ENCODE measurements around the gene TMEM254.
A peak's percentile ranks its signal among the peaks of the same experiment; 100 is the strongest.
"Not testable (repeated sequence)": the region's sequence is repeated elsewhere in the genome, so short reads cannot be mapped to it uniquely, and the experiment has no call there.

Gene TMEM254, protein sequence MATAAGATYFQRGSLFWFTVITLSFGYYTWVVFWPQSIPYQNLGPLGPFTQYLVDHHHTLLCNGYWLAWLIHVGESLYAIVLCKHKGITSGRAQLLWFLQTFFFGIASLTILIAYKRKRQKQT

GRCh38 chr10:80078448-80079311 lies at the start of gene TMEM254:
TMEM254 (plus strand) TSS chr10:80078665; CDS start chr10:80078700, 35 bp downstream.
- peak; percentile 75 for DNase-seq

- peak; percentile 30 for DNase-seq
Measured at GRCh38 chr10:80029205-80029604, 49.3 kb upstream of the TMEM254 start.

GRCh38 chr10:80029865-80030264 lies 48.6 kb upstream of the TMEM254 start:
- not testable (repeated sequence) for DNase-seq

GRCh38 chr10:80032503-80032902 lies 46.0 kb upstream of the TMEM254 start:
- DNase-seq, result no peak

DNA sequence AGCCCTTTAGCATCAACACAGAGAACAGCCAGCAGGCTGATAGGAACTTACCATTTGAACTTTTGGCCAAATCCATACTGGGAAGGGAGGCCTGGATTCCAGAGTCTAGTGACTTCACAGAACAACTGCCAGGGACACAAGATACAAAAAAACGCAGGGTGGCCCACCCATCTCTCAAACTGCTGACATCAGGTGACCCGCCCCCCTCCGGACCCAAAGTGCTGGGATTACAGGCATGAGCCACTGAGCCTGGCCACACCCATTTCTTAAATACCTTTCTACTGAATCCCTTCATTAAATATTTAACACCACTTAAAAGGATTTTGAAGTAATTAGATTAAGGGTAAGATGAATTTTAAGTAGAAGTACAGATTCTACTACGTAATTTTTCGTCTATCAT lies 43.7 kb upstream of the TMEM254 start:
- not testable (repeated sequence) for DNase-seq

GRCh38 chr10:80035430-80035829 lies 43.0 kb upstream of the TMEM254 start:
- DNase-seq, result not testable (repeated sequence)

DNA sequence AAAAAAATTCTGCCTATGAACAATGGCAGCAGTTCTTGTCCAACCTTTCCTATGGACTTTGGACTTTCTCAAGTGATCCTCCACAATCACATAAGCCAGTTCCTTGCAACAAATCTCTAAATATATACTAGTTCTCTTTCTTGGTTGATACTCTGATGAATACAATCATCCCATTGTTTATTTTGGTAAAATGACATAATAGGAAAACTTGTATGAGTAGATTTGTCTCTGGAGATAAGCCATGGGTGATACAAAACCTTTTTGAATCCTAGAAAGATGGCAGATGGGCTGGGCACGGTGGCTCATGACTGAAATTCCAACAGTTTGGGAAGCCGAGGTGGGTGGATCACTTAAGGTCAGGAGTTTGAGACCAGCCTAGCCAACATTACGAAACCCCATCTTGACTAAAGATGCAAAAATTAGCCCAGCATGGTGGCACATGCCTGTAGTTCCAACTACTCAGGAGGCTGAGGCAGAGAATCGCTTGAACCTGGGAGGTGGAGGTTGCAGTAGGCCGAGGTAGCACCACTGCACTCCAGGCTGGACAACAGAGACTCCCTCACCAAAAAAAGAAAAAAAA lies 41.5 kb upstream of the TMEM254 start:
- DNase-seq, result not testable (repeated sequence)

DNA sequence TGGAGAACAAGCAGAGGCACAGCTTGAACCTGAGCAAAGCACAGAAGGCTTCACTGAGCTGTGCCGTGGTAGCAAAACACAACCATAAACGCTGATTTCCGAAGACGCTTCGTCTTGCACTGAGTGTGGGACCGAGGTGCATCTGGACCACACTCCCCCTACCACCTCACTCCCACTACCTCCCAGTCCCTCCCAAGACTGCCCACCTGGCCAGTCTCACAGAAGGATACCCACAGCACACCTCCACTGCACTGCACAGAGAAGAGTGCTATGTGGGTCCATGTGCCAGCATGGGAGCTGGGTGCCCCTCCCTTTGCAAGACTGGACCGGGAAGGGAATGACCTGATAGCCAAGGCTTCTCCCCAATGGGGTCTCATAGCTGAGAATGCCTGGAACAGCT lies 40.2 kb upstream of the TMEM254 start:
- not testable (repeated sequence) for DNase-seq

DNA sequence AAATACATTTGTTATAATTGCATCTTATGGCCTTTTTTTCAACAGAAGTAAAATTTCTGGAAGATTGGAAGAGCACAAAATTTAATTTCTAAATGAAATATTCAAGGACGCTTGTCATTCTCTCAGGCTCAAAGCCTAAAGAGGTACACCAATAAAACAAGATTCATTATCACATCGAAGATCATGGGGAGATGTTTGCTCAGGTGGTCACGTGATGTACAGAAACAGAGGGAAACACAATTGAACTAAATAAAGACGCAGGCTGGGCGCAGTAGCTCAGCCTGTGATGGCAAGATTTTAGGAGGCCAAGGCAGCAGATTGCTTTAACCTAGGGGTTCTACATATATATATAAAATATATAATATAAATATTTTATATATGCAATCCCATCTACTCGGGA lies 37.3 kb upstream of the TMEM254 start:
- DNase-seq, result no peak

DNA sequence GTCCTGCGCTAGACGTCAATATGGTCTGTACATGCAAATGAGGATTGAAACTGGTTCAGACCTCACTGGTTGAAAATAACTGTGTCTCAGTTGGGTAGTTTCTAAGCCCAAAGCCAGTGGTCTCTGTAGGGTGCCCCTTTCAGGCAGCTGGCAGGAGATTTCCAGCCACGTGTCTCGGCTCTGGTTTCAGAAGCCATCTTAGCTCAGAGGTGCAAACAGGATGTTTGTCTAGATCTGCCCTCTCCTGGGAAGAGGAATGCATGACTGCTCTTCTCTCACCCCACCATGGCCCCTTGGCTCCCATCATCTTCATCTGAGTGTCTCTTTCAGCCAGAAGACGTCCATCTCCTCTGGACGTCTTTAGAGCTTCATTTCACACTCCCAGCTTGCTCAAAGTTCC lies 33.5 kb upstream of the TMEM254 start:
- not testable (repeated sequence) for DNase-seq

GRCh38 chr10:80046629-80047441 lies 31.6 kb upstream of the TMEM254 start:
- DNase-seq, result peak; percentile 30

DNA sequence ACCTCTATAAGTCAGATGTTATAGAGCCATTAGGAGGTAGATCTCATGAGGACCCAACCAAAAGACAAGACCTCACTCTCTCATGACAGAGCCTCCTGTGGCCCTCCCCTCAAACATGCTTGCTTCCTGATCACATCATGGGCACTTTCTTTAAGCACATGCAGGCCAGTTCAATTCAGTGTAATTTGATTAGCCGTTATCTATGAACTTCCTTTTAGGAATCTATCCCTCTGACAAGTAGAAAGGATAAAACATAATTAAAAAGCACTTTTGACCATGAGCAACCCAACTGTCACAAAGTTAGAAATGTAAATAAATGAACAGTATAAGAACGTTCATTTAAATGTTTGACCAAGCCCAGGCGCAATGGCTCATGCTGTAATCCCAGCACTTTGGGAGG lies 27.7 kb upstream of the TMEM254 start:
- DNase-seq, result no peak

DNA sequence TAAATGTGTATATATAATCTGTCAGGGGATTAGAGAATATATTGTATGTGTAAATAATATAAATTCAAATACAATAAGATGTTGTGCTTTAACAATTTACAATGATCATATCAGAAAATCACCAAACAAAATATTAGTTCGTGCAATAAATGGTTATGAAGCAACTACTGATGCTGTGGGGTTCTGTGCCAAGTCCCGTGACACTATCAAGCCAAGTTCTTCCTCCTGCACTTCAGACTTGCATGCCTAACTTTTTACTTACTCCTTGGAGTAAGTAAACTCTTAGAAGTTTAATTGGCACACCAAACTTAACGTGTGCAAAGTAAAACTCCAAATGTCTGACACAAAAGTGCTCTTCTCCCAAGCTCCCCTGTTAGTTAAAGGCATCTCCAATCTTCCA lies 26.5 kb upstream of the TMEM254 start:
- DNase-seq, result no peak

GRCh38 chr10:80055760-80056159 lies 22.7 kb upstream of the TMEM254 start:
- no peak for DNase-seq

GRCh38 chr10:80057171-80057570 lies 21.3 kb upstream of the TMEM254 start:
- no peak for DNase-seq

GRCh38 chr10:80064120-80064886 lies 14.2 kb upstream of the TMEM254 start:
- no peak for DNase-seq

DNA sequence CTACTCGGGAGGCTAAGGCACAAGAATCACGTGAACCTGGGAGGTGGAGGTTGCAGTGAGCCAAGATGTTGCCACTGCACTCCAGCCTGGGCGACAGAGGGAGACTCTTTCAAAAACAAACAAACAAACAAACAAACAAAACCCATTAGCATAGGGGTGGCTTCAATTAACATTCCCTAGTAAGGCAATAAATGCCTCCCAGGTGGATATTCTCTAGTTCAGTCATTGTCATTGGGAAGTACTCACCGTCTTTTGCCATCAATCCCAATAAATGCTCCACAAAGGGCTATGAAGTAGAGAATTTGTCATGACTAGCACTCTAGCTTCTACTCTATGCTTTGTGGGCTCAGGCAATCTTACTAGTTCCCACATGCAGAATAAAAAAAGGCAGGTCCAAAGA lies 11.7 kb upstream of the TMEM254 start:
- no peak for DNase-seq

DNA sequence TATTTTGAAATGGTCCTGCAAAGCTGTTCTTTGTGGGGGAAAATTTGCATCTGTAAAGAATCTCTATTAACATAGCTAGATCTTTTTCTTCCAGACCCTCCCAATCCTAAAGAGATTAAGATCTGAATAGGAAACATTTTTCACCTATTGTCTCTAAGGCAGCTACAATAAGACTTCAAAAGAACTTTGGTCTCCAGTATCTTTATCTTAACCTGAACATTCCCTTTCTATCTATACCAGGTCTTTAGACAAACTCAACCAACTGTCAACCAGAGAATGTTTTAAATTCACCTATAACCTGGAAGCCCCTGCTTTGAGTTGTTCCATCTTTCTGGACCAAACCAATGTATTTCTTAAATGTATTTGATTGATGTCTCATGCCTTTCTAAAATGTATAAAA lies 10.6 kb upstream of the TMEM254 start:
- DNase-seq, result not testable (repeated sequence)

GRCh38 chr10:80068270-80068669 lies 10.2 kb upstream of the TMEM254 start:
- no peak for DNase-seq

- no peak for DNase-seq
Measured at GRCh38 chr10:80070057-80070456, 8.4 kb upstream of the TMEM254 start.

- no peak for DNase-seq
Measured at GRCh38 chr10:80072584-80072983, 5.9 kb upstream of the TMEM254 start.

- DNase-seq, result no peak
Measured at GRCh38 chr10:80075781-80076180, 2.7 kb upstream of the TMEM254 start.
